WTC11 (cell line): Measurements from ENCODE around the gene EYS.

Experiments used
- ESRRA ChIP-seq: sonication (generic); formaldehyde crosslinking; IDR thresholded peaks from 2 replicates; pipeline ENCODE4 v1.8.1; 2022; ENCODE audit warnings: mild to moderate bottlenecking, missing genetic modification reagents, borderline replicate concordance
- TF ChIP-seq, protein P1 (sequence below): sonication (generic); formaldehyde crosslinking; IDR thresholded peaks from 2 replicates; pipeline ENCODE4 v1.8.1; 2023; ENCODE audit warnings: mild to moderate bottlenecking, missing genetic modification reagents, moderate library complexity
- TF ChIP-seq, protein P2 (sequence below): fragments of 200-600 bp; IDR thresholded peaks from 2 replicates; pipeline ENCODE4 v1.8.0; 2022; ENCODE audit warnings: antibody characterized with exemption
- TF ChIP-seq, protein P3 (sequence below): sonication (generic); formaldehyde crosslinking; IDR thresholded peaks from 2 replicates; pipeline ENCODE4 v1.8.0; 2022; ENCODE audit warnings: mild to moderate bottlenecking, missing genetic modification reagents

DNA sequence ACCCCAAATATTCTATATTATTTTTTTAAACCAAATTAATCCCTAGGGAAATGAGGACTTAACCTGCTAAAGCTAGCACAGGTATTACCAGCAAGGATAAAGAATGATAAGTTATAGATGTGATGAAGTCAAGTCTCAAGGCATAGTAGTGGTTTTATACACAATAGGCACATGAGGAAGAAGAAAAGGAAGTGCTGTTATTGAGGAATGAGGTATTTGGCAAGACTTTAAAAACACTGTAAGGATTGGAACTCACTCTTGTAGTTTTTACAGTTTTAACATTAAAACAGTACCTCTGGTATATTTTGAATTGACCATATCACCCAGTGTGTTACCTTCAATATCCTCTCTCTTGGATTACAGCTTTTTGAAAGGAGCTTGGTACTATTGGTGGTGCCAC lies 2016.8 kb downstream of the EYS start:
- TF ChIP-seq, protein P1, sequence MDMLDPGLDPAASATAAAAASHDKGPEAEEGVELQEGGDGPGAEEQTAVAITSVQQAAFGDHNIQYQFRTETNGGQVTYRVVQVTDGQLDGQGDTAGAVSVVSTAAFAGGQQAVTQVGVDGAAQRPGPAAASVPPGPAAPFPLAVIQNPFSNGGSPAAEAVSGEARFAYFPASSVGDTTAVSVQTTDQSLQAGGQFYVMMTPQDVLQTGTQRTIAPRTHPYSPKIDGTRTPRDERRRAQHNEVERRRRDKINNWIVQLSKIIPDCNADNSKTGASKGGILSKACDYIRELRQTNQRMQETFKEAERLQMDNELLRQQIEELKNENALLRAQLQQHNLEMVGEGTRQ (CRISPR knock-in tag), result no peak
- TF ChIP-seq, protein P2, sequence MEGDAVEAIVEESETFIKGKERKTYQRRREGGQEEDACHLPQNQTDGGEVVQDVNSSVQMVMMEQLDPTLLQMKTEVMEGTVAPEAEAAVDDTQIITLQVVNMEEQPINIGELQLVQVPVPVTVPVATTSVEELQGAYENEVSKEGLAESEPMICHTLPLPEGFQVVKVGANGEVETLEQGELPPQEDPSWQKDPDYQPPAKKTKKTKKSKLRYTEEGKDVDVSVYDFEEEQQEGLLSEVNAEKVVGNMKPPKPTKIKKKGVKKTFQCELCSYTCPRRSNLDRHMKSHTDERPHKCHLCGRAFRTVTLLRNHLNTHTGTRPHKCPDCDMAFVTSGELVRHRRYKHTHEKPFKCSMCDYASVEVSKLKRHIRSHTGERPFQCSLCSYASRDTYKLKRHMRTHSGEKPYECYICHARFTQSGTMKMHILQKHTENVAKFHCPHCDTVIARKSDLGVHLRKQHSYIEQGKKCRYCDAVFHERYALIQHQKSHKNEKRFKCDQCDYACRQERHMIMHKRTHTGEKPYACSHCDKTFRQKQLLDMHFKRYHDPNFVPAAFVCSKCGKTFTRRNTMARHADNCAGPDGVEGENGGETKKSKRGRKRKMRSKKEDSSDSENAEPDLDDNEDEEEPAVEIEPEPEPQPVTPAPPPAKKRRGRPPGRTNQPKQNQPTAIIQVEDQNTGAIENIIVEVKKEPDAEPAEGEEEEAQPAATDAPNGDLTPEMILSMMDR, result no peak
- TF ChIP-seq, protein P3, sequence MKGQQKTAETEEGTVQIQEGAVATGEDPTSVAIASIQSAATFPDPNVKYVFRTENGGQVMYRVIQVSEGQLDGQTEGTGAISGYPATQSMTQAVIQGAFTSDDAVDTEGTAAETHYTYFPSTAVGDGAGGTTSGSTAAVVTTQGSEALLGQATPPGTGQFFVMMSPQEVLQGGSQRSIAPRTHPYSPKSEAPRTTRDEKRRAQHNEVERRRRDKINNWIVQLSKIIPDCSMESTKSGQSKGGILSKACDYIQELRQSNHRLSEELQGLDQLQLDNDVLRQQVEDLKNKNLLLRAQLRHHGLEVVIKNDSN (CRISPR knock-in tag), result no peak
- TF ChIP-seq ESRRA (CRISPR knock-in tag), result no peak
